Activated naive CD4-positive, alpha-beta T cell treated with anti-CD3 and anti-CD28 coated beads, Interleukin-2, amount 50 U/mL, for 72 hours (primary cell): ENCODE measurements around the gene CORT. TPM values are rescaled to one million over a fixed set of nuclear protein-coding genes. Genes with fewer than 3 reads are reported as not detected.
"Not testable (repeated sequence)": the region's sequence is repeated elsewhere in the genome, so short reads cannot be mapped to it uniquely, and the experiment has no call there.

ENCODE experiments used
- ATAC-seq, 2 donors: fragments of 150-1000 bp; cut with Tn5 transposase; 2 replicates each; pipeline ENCODE4 v1.10.0; 2021; ENCODE audit warnings: mild to moderate bottlenecking in 2 of 2, moderate library complexity in 2 of 2
- DNase-seq, 2 donors: peaks; one replicate each; pipeline ENCODE4 v3.0.0; 2021 to 2022; ENCODE audit warnings: low spot score in 2 of 2
- H3K27ac Mint-ChIP-seq, 2 donors: one replicate each; pipeline ENCODE4 v1.8.0; 2022; ENCODE audit warnings: mild to moderate bottlenecking in 2 of 2, mixed read lengths in 2 of 2
- H3K36me3 Mint-ChIP-seq, 2 donors: one replicate each; pipeline ENCODE4 v1.8.0; 2022; ENCODE audit warnings: mixed read lengths in 2 of 2
- H3K9me3 Mint-ChIP-seq, 2 donors: one replicate each; pipeline ENCODE4 v1.8.0; 2022; ENCODE audit warnings: mixed read lengths in 2 of 2
- total RNA-seq, 2 donors: library from RNA; stranded (reverse); gene quantifications; one replicate each; pipeline ENCODE4 v1.2.3, GENCODE V29; 2022

The CORT gene
- total RNA-seq, result under 1 TPM in 1 of 2 donors, not detected in 1; 0.32 TPM

GRCh38 chr1:10449751-10450150 is at the start of gene CORT:
CORT (plus strand) TSS chr1:10450031; CDS start chr1:10450224, 193 bp downstream.
- no peak for ATAC-seq
- Mint-ChIP-seq H3K36me3 (no peaks in the 10 kb centered on the region), H3K27ac (no peak within 1 kb of the TSS), H3K9me3 (no peaks in the 10 kb centered on the region)
- DNase-seq, result no peak

GRCh38 chr1:10401281-10401680 is 48.5 kb upstream of the CORT start:
- Mint-ChIP-seq H3K36me3 (peaks cover 22% of the 10 kb centered on the region in 2 donors), H3K9me3 (no peaks in the 10 kb centered on the region), H3K27ac (no peak overlapping the region)
- no peak for DNase-seq
- no peak for ATAC-seq

GRCh38 chr1:10402729-10403274 is 47.0 kb upstream of the CORT start:
- no peak for DNase-seq
- Mint-ChIP-seq H3K27ac (no peak overlapping the region), H3K36me3 (peaks cover 22% of the 10 kb centered on the region in 2 donors), H3K9me3 (no peaks in the 10 kb centered on the region)
- no peak for ATAC-seq

GRCh38 chr1:10407201-10407600 is 42.6 kb upstream of the CORT start:
- ATAC-seq, result no peak
- Mint-ChIP-seq H3K27ac (no peak overlapping the region), H3K36me3 (peaks cover 15 to 20% of the 10 kb centered on the region in 2 donors), H3K9me3 (no peaks in the 10 kb centered on the region)
- no peak for DNase-seq

- DNase-seq, result no peak
Measured at GRCh38 chr1:10415211-10415930, 34.5 kb upstream of the CORT start.

GRCh38 chr1:10415967-10416366 is 33.9 kb upstream of the CORT start:
- not testable (repeated sequence) for H3K9me3 Mint-ChIP-seq, DNase-seq, ATAC-seq
- Mint-ChIP-seq H3K36me3 (peaks cover 16 to 19% of the 10 kb centered on the region in 2 donors), H3K27ac (peak overlapping the region in 1 of 2 donors; percentile 75)

More at GRCh38 chr1:10415211-10415930, 34.5 kb upstream of the CORT start:
- peak; percentile 53 to 67 for ATAC-seq
- peak overlapping the region; percentile 70 to 78 for H3K27ac Mint-ChIP-seq
- no peaks in the 10 kb centered on the region for H3K9me3 Mint-ChIP-seq
- peaks cover 16 to 19% of the 10 kb centered on the region in 2 donors for H3K36me3 Mint-ChIP-seq

- ATAC-seq, H3K9me3 Mint-ChIP-seq, H3K27ac Mint-ChIP-seq, H3K36me3 Mint-ChIP-seq, DNase-seq: not testable (repeated sequence)
Measured at GRCh38 chr1:10418741-10419140, 31.1 kb upstream of the CORT start.

- ATAC-seq, result no peak
- Mint-ChIP-seq H3K27ac (no peak overlapping the region), H3K9me3 (no peaks in the 10 kb centered on the region), H3K36me3 (peaks cover 8% of the 10 kb centered on the region in 2 donors)
- DNase-seq, result no peak
Measured at GRCh38 chr1:10419351-10419750, 30.5 kb upstream of the CORT start.

GRCh38 chr1:10421637-10422036 is 28.2 kb upstream of the CORT start:
- ATAC-seq, result no peak
- peak overlapping the region in 1 of 2 donors; percentile 54 for H3K27ac Mint-ChIP-seq

GRCh38 chr1:10424034-10424433 is 25.8 kb upstream of the CORT start:
- ATAC-seq (no peak), DNase-seq (no peak)
- no peaks in the 10 kb centered on the region for H3K9me3 Mint-ChIP-seq
- H3K36me3 Mint-ChIP-seq, result peaks cover 8% of the 10 kb centered on the region in 2 donors
- H3K27ac Mint-ChIP-seq, result peak overlapping the region; percentile 52 to 67

More at GRCh38 chr1:10421637-10422036, 28.2 kb upstream of the CORT start:
- H3K36me3 Mint-ChIP-seq, result peaks cover 8% of the 10 kb centered on the region in 2 donors
- DNase-seq, result no peak
- no peaks in the 10 kb centered on the region for H3K9me3 Mint-ChIP-seq

- no peak for ATAC-seq
- Mint-ChIP-seq H3K9me3 (no peaks in the 10 kb centered on the region), H3K27ac (no peak overlapping the region), H3K36me3 (peaks cover 3 to 4% of the 10 kb centered on the region in 2 donors)
- DNase-seq, result no peak
Measured at GRCh38 chr1:10424651-10425050, 25.2 kb upstream of the CORT start.

GRCh38 chr1:10425826-10426534 is 23.9 kb upstream of the CORT start:
- DNase-seq, H3K9me3 Mint-ChIP-seq, ATAC-seq, H3K27ac Mint-ChIP-seq, H3K36me3 Mint-ChIP-seq: not testable (repeated sequence)

- ATAC-seq, DNase-seq, H3K27ac Mint-ChIP-seq, H3K9me3 Mint-ChIP-seq, H3K36me3 Mint-ChIP-seq: not testable (repeated sequence)
Measured at GRCh38 chr1:10426535-10426848, 23.3 kb upstream of the CORT start.

GRCh38 chr1:10428984-10429383 is 20.8 kb upstream of the CORT start:
- DNase-seq (no peak), ATAC-seq (no peak)
- no peaks in the 10 kb centered on the region for H3K9me3 Mint-ChIP-seq
- H3K27ac Mint-ChIP-seq, result peak overlapping the region in 1 of 2 donors; percentile 66
- H3K36me3 Mint-ChIP-seq, result no peaks in the 10 kb centered on the region

GRCh38 chr1:10429868-10430215 is 20.0 kb upstream of the CORT start:
- DNase-seq, result peak in 1 of 2 donors; percentile 30
- ATAC-seq, result peak; percentile 11 to 14

GRCh38 chr1:10430216-10431069 is 19.4 kb upstream of the CORT start, which contains the start of gene CENPS:
CENPS (plus strand) TSS chr1:10430433; CDS start chr1:10430518, 85 bp downstream.
- ATAC-seq, result peak; percentile 88 to 90
- H3K9me3 Mint-ChIP-seq, result no peaks in the 10 kb centered on the region
- peak; percentile 87 to 92 for DNase-seq
- H3K36me3 Mint-ChIP-seq, result no peaks in the 10 kb centered on the region
- H3K27ac Mint-ChIP-seq, result peak within 1 kb of the TSS; percentile 86 to 93

More at GRCh38 chr1:10429868-10430215, 20.0 kb upstream of the CORT start:
- no peaks in the 10 kb centered on the region for H3K9me3 Mint-ChIP-seq
- H3K36me3 Mint-ChIP-seq, result no peaks in the 10 kb centered on the region
- H3K27ac Mint-ChIP-seq, result peak overlapping the region; percentile 73 to 86
